ENCODE measurements around the gene SPIRE1. TPM values are rescaled to one million over a fixed set of nuclear protein-coding genes. Genes with fewer than 3 reads are reported as not detected.
"Not testable (repeated sequence)": the region's sequence is repeated elsewhere in the genome, so short reads cannot be mapped to it uniquely, and the experiment has no call there.

Gene SPIRE1
- total RNA-seq, 1 donor from 2014 or later, result 15.7 TPM

- no peak for DNase-seq (ENCODE audit: extremely low spot score in 2 of 2)
- Histone ChIP-seq H3K9me3 (no peaks in the 10 kb centered on the region), H3K4me1 (peaks cover 27% of the 10 kb centered on the region), H3K4me3 (no peak overlapping the region), H3K27ac (no peak overlapping the region), H3K36me3 (no peaks in the 10 kb centered on the region), H3K27me3 (no peaks in the 10 kb centered on the region)
- TF ChIP-seq POLR2A (IDR thresholded peaks at IDR 0.05), result no peak
- TF ChIP-seq CTCF (IDR thresholded peaks at IDR 0.05), result no peak
- TF ChIP-seq POLR2AphosphoS5 (IDR thresholded peaks at IDR 0.05; ENCODE audit: insufficient read depth in 1 of 2, low read depth in 1 of 2), result no peak
- intact Hi-C loops (cut with DNase I), result no loop called here
These were observed 5.0 kb downstream of the SPIRE1 start for GRCh38 chr18:12652861-12653401.

GRCh38 chr18:12651651-12652050 is 6.3 kb downstream of the SPIRE1 start:
- intact Hi-C loops (cut with DNase I), result no loop called here
- DNase-seq (ENCODE audit: extremely low spot score in 2 of 2), result no peak
- H3K27me3 ChIP-seq, result no peaks in the 10 kb centered on the region
- no peaks in the 10 kb centered on the region for H3K36me3 ChIP-seq
- TF ChIP-seq CTCF (IDR thresholded peaks at IDR 0.05), result no peak
- TF ChIP-seq POLR2A (IDR thresholded peaks at IDR 0.05), result no peak
- TF ChIP-seq POLR2AphosphoS5 (IDR thresholded peaks at IDR 0.05; ENCODE audit: insufficient read depth in 1 of 2, low read depth in 1 of 2), result no peak
- no peak overlapping the region for H3K27ac ChIP-seq
- H3K4me3 ChIP-seq, result no peak overlapping the region
- peaks cover 23% of the 10 kb centered on the region for H3K4me1 ChIP-seq
- no peaks in the 10 kb centered on the region for H3K9me3 ChIP-seq

GRCh38 chr18:12647773-12648172 is 10.1 kb downstream of the SPIRE1 start:
- intact Hi-C loops (cut with DNase I), result no loop called here
- no peak for TF ChIP-seq CTCF (IDR thresholded peaks at IDR 0.05)
- TF ChIP-seq POLR2AphosphoS5 (IDR thresholded peaks at IDR 0.05; ENCODE audit: insufficient read depth in 1 of 2, low read depth in 1 of 2), result no peak
- TF ChIP-seq POLR2A (IDR thresholded peaks at IDR 0.05), result no peak
- H3K36me3 ChIP-seq, result no peaks in the 10 kb centered on the region
- DNase-seq (ENCODE audit: extremely low spot score in 2 of 2), result no peak
- H3K4me3 ChIP-seq, result no peak overlapping the region
- H3K27me3 ChIP-seq, result no peaks in the 10 kb centered on the region
- no peaks in the 10 kb centered on the region for H3K9me3 ChIP-seq
- no peak overlapping the region for H3K27ac ChIP-seq
- H3K4me1 ChIP-seq, result peaks cover 25% of the 10 kb centered on the region

DNA sequence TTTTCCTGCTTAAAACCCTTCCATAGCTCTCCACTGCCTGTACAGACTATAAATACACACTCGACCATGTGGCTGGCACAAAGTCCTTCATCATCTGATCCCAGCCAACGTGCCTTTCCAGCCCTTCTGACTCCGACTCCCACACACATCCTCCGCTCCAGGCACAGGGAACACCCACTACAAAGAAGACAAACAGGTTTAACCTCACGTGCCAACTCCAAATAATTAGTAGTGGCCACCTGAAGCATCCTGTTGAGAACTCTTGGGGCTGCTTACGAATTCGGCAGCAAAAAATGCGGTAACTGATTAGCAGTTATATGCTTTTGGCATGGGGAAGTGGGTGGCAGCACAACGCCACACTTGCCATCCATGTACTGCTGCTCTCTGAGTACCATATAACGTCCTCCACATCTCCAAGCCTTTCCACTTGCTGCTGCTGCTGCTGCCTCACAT is 12.1 kb downstream of the SPIRE1 start:
- TF ChIP-seq POLR2AphosphoS5 (IDR thresholded peaks at IDR 0.05; ENCODE audit: insufficient read depth in 1 of 2, low read depth in 1 of 2), result peak in 1 of 2 donors; percentile 78
- TF ChIP-seq POLR2A (IDR thresholded peaks at IDR 0.05), result no peak
- no peak for DNase-seq (ENCODE audit: extremely low spot score in 2 of 2)
- no peaks in the 10 kb centered on the region for H3K27me3 ChIP-seq
- no peaks in the 10 kb centered on the region for H3K9me3 ChIP-seq
- no peaks in the 10 kb centered on the region for H3K36me3 ChIP-seq
- peaks cover 19% of the 10 kb centered on the region for H3K4me1 ChIP-seq
- H3K4me3 ChIP-seq, result no peak overlapping the region
- H3K27ac ChIP-seq, result no peak overlapping the region
- intact Hi-C loops (cut with DNase I), result no loop called here

GRCh38 chr18:12645254-12645653 is 12.7 kb downstream of the SPIRE1 start:
- TF ChIP-seq CTCF (IDR thresholded peaks at IDR 0.05) (no peak), POLR2A (IDR thresholded peaks at IDR 0.05) (no peak), POLR2AphosphoS5 (IDR thresholded peaks at IDR 0.05; ENCODE audit: insufficient read depth in 1 of 2, low read depth in 1 of 2) (no peak)
- no peaks in the 10 kb centered on the region for H3K36me3 ChIP-seq
- H3K27me3 ChIP-seq, result no peaks in the 10 kb centered on the region
- H3K4me1 ChIP-seq, result peaks cover 19% of the 10 kb centered on the region
- DNase-seq (ENCODE audit: extremely low spot score in 2 of 2), result no peak
- no peaks in the 10 kb centered on the region for H3K9me3 ChIP-seq
- H3K27ac ChIP-seq, result peak overlapping the region; percentile 21
- H3K4me3 ChIP-seq, result no peak overlapping the region
- intact Hi-C loops (cut with DNase I), result no loop called here

GRCh38 chr18:12643756-12644155 is 14.2 kb downstream of the SPIRE1 start:
- H3K36me3 ChIP-seq; H3K27ac ChIP-seq; H3K27me3 ChIP-seq; H3K4me3 ChIP-seq; H3K9me3 ChIP-seq; DNase-seq (ENCODE audit: extremely low spot score in 2 of 2); intact Hi-C loops (cut with DNase I): not testable (repeated sequence)
- H3K4me1 ChIP-seq, result peaks cover 19% of the 10 kb centered on the region
